Ectodermal cell (in vitro differentiated cells): ENCODE data around the gene SLC22A2.

Experiments used
- H3K27ac ChIP-seq: 2 replicates; pipeline ENCODE4 v1.7.0; 2013; ENCODE audit warnings: mild to moderate bottlenecking, low read depth, low read length; ENCODE audit not compliant: insufficient read depth, poor library complexity, severe bottlenecking
- H3K27me3 ChIP-seq: 2 replicates; pipeline ENCODE4 v1.7.0; 2013; ENCODE audit warnings: mild to moderate bottlenecking, low read length; ENCODE audit not compliant: insufficient read depth, control insufficient read depth, poor library complexity, severe bottlenecking
- H3K36me3 ChIP-seq: one replicate; pipeline ENCODE4 v1.7.0; 2013; ENCODE audit warnings: low read length; ENCODE audit not compliant: control insufficient read depth, insufficient read depth
- H3K4me1 ChIP-seq: one replicate; pipeline ENCODE4 v1.7.0; 2013; ENCODE audit warnings: low read length; ENCODE audit not compliant: control insufficient read depth, insufficient read depth
- H3K4me3 ChIP-seq: 2 replicates; pipeline ENCODE4 v1.7.0; 2013; ENCODE audit warnings: low read depth, low read length, control low read depth; ENCODE audit not compliant: insufficient read depth
- H3K9me3 ChIP-seq: 2 replicates; pipeline ENCODE4 v1.7.0; 2013; ENCODE audit warnings: mild to moderate bottlenecking, low read length, moderate library complexity; ENCODE audit not compliant: control insufficient read depth
- whole genome bisulfite sequencing, 2 experiments: methylation state at CpG; one replicate each; pipeline ENCODE4 v1.1.7; 2013; ENCODE audit warnings: missing lambda C conversion rate in 2 of 2; 5-methylcytosine and 5-hydroxymethylcytosine counted together

SLC22A2 gene

GRCh38 chr6:160275511-160276003 is 16.9 kb upstream of the SLC22A2 start:
- Histone ChIP-seq H3K4me3 (no peak overlapping the region), H3K4me1 (no peaks in the 10 kb centered on the region), H3K27ac (no peak overlapping the region), H3K36me3 (no peaks in the 10 kb centered on the region), H3K27me3 (no peaks in the 10 kb centered on the region), H3K9me3 (no peaks in the 10 kb centered on the region)
- WGBS, 2 experiments: 84 to 85% methylated on average over 20 of the region's 20 CpGs

GRCh38 chr6:160274871-160275510 is 16.4 kb upstream of the SLC22A2 start:
- no peaks in the 10 kb centered on the region for H3K27me3 ChIP-seq
- WGBS, 2 experiments: 95 to 100% methylated on average over 4 of the region's 4 CpGs
- H3K36me3 ChIP-seq: no peaks in the 10 kb centered on the region
- H3K27ac ChIP-seq: no peak overlapping the region
- H3K4me1 ChIP-seq: no peaks in the 10 kb centered on the region
- H3K4me3 ChIP-seq: no peak overlapping the region
- no peaks in the 10 kb centered on the region for H3K9me3 ChIP-seq

DNA sequence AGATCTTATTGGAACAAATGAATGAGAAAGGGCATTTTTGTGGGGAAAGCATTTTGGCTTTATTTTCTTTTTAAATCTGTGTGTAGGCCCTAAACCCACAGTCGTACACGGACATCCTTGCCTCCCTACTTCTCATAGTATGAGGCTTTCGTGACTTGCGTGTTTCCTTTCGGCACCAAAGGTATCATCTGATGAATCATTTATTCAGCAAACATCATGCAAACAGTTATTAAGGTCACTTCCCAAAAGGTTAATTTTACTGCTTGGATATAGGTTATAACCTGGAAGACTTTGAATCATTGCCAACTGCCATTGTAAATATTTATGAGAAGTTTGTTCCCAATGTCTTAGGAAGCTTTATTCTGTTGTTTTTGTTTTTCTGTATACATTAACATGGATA is 15.1 kb upstream of the SLC22A2 start:
- no peaks in the 10 kb centered on the region for H3K9me3 ChIP-seq
- no peak overlapping the region for H3K4me3 ChIP-seq
- H3K4me1 ChIP-seq: no peaks in the 10 kb centered on the region
- no peaks in the 10 kb centered on the region for H3K27me3 ChIP-seq
- H3K27ac ChIP-seq: no peak overlapping the region
- 71 to 78% methylated on average over 5 of the region's 5 CpGs for WGBS, 2 experiments
- no peaks in the 10 kb centered on the region for H3K36me3 ChIP-seq

DNA sequence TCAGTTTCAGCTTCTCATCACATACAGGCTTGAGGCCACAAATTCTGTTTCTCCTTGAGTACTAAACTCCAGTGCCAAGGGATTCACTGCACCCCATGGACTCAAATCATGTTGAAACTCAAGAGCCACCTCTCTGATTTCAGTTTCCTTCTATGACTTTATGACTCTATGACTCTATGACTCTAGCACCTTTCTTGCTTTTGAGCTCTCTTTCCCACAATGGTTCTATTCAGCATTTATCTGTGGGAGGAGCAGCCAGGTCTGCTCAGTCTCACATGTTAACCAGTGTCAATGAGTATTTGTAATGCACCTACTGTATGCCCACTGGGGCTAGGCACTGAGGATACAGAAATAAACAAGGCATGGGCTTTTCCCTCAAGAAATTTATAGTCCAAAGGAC is 14.6 kb upstream of the SLC22A2 start:
- Histone ChIP-seq H3K27me3 (no peaks in the 10 kb centered on the region), H3K27ac (no peak overlapping the region), H3K4me1 (no peaks in the 10 kb centered on the region), H3K36me3 (no peaks in the 10 kb centered on the region), H3K4me3 (no peak overlapping the region), H3K9me3 (no peaks in the 10 kb centered on the region)

- Histone ChIP-seq H3K4me3 (no peak overlapping the region), H3K27me3 (no peaks in the 10 kb centered on the region), H3K36me3 (no peaks in the 10 kb centered on the region), H3K27ac (no peak overlapping the region), H3K9me3 (no peaks in the 10 kb centered on the region), H3K4me1 (no peaks in the 10 kb centered on the region)
- WGBS, 2 experiments: 95% methylated on average over 2 of the region's 2 CpGs; no CpG with 5 or more reads in 1 of the 2 experiments
These were observed 14.1 kb upstream of the SLC22A2 start for GRCh38 chr6:160272707-160273106.

GRCh38 chr6:160270347-160270746 is 11.7 kb upstream of the SLC22A2 start:
- Histone ChIP-seq H3K9me3 (no peaks in the 10 kb centered on the region), H3K4me1 (no peaks in the 10 kb centered on the region), H3K4me3 (no peak overlapping the region), H3K36me3 (no peaks in the 10 kb centered on the region), H3K27me3 (no peaks in the 10 kb centered on the region), H3K27ac (no peak overlapping the region)
- 94 to 95% methylated on average over 6 of the region's 6 CpGs for WGBS, 2 experiments

DNA sequence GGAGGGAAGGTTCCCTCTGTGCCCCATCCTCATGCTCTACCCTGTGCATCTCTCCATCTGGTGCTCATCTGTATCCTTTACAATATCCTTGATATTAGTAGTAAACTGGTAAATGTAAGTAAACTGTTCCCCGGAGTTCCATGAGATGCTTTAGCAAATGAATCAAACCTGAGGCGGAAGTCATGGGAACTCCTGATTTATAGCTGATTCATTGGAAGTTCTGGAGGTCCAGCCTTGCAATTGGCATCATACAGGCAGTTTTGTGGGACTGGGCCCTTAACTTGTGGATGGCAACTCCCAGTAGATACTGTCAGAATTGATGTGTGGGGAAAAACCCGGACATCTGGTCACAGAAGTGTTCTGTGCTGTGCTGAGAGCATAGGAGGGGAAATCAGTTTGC is 11.2 kb upstream of the SLC22A2 start:
- Histone ChIP-seq H3K4me1 (no peaks in the 10 kb centered on the region), H3K27me3 (no peaks in the 10 kb centered on the region), H3K27ac (no peak overlapping the region), H3K36me3 (no peaks in the 10 kb centered on the region), H3K4me3 (no peak overlapping the region), H3K9me3 (no peaks in the 10 kb centered on the region)
- 95% methylated on average over 3 of the region's 3 CpGs for WGBS, 2 experiments

- Histone ChIP-seq H3K27me3 (no peaks in the 10 kb centered on the region), H3K36me3 (no peaks in the 10 kb centered on the region), H3K4me3 (no peak overlapping the region), H3K9me3 (no peaks in the 10 kb centered on the region), H3K4me1 (no peaks in the 10 kb centered on the region), H3K27ac (no peak overlapping the region)
- WGBS, 2 experiments: 92 to 93% methylated on average over 4 of the region's 4 CpGs
These were observed 10.5 kb upstream of the SLC22A2 start for GRCh38 chr6:160269023-160269521.

GRCh38 chr6:160267102-160267501 is 8.5 kb upstream of the SLC22A2 start:
- no peaks in the 10 kb centered on the region for H3K4me1 ChIP-seq
- H3K27ac ChIP-seq: no peak overlapping the region
- H3K27me3 ChIP-seq: no peaks in the 10 kb centered on the region
- no peaks in the 10 kb centered on the region for H3K36me3 ChIP-seq
- WGBS, 2 experiments: 87 to 95% methylated on average over 6 of the region's 6 CpGs
- H3K4me3 ChIP-seq: no peak overlapping the region
- H3K9me3 ChIP-seq: no peaks in the 10 kb centered on the region

GRCh38 chr6:160265869-160266476 is 7.4 kb upstream of the SLC22A2 start:
- WGBS, 2 experiments: 91 to 92% methylated on average over 6 of the region's 6 CpGs
- Histone ChIP-seq H3K27ac (no peak overlapping the region), H3K9me3 (no peaks in the 10 kb centered on the region), H3K27me3 (no peaks in the 10 kb centered on the region), H3K4me1 (no peaks in the 10 kb centered on the region), H3K36me3 (no peaks in the 10 kb centered on the region), H3K4me3 (no peak overlapping the region)
